Measurements from ENCODE around the gene UBE2V1. TPM values are rescaled to one million over a fixed set of nuclear protein-coding genes. Genes with fewer than 3 reads are reported as not detected.

Gene UBE2V1
- total and polyA plus RNA-seq, 2 experiments from 2014 or later = 64.0 to 112 TPM

- H3K27ac ChIP-seq = no peak overlapping the region
- no peaks in the 10 kb centered on the region for H3K27me3 ChIP-seq
- no peak overlapping the region for H3K4me2 ChIP-seq
- WGBS (ENCODE audit: low lambda C conversion rate, missing lambda C conversion rate) = 94% methylated on average over 6 of the region's 6 CpGs
- TF ChIP-seq EZH2phosphoT487 (IDR thresholded peaks at IDR 0.05; ENCODE audit: low read depth, severe bottlenecking, unreplicated experiment) = no peak
- TF ChIP-seq, protein P1, sequence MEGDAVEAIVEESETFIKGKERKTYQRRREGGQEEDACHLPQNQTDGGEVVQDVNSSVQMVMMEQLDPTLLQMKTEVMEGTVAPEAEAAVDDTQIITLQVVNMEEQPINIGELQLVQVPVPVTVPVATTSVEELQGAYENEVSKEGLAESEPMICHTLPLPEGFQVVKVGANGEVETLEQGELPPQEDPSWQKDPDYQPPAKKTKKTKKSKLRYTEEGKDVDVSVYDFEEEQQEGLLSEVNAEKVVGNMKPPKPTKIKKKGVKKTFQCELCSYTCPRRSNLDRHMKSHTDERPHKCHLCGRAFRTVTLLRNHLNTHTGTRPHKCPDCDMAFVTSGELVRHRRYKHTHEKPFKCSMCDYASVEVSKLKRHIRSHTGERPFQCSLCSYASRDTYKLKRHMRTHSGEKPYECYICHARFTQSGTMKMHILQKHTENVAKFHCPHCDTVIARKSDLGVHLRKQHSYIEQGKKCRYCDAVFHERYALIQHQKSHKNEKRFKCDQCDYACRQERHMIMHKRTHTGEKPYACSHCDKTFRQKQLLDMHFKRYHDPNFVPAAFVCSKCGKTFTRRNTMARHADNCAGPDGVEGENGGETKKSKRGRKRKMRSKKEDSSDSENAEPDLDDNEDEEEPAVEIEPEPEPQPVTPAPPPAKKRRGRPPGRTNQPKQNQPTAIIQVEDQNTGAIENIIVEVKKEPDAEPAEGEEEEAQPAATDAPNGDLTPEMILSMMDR (IDR thresholded peaks at IDR 0.05; ENCODE audit: poor library complexity) = no peak
- TF ChIP-seq EZH2 (IDR thresholded peaks at IDR 0.05; ENCODE audit: borderline replicate concordance) = no peak
- no peak for DNase-seq (ENCODE audit: low spot score)
- H3K79me2 ChIP-seq = peaks cover 70% of the 10 kb centered on the region
- peaks cover 4% of the 10 kb centered on the region for H3K4me1 ChIP-seq (ENCODE audit: insufficient read depth)
- H3K9me3 ChIP-seq (ENCODE audit: low read depth) = no peaks in the 10 kb centered on the region
- H3K9me2 ChIP-seq (replicated peaks; ENCODE audit: insufficient read depth) = no peaks in the 10 kb centered on the region
- peaks cover 7% of the 10 kb centered on the region for H4K20me1 ChIP-seq (ENCODE audit: insufficient read depth, poor library complexity, severe bottlenecking)
- no peak overlapping the region for H3K4me3 ChIP-seq
- no peaks in the 10 kb centered on the region for H3K36me3 ChIP-seq (replicated peaks; ENCODE audit: insufficient read depth, low read depth)
- H2AFZ ChIP-seq = no peak overlapping the region
Measured at GRCh38 chr20:50141018-50141675, 28.2 kb upstream of the UBE2V1 start.

GRCh38 chr20:50140339-50140859 lies 27.4 kb upstream of the UBE2V1 start:
- Histone ChIP-seq H3K36me3 (replicated peaks; ENCODE audit: insufficient read depth, low read depth) (no peaks in the 10 kb centered on the region), H3K4me2 (no peak overlapping the region), H3K27ac (no peak overlapping the region), H3K79me2 (peaks cover 68% of the 10 kb centered on the region), H3K9me3 (ENCODE audit: low read depth) (no peaks in the 10 kb centered on the region), H3K4me3 (no peak overlapping the region), H2AFZ (no peak overlapping the region), H4K20me1 (ENCODE audit: insufficient read depth, poor library complexity, severe bottlenecking) (peaks cover 7% of the 10 kb centered on the region), H3K9me2 (replicated peaks; ENCODE audit: insufficient read depth) (no peaks in the 10 kb centered on the region), H3K4me1 (ENCODE audit: insufficient read depth) (peaks cover 4% of the 10 kb centered on the region), H3K27me3 (no peaks in the 10 kb centered on the region)
- no peak for DNase-seq (ENCODE audit: low spot score)
- WGBS (ENCODE audit: low lambda C conversion rate, missing lambda C conversion rate) = 94% methylated on average over 11 of the region's 11 CpGs
- no peak for TF ChIP-seq EZH2phosphoT487 (IDR thresholded peaks at IDR 0.05; ENCODE audit: low read depth, severe bottlenecking, unreplicated experiment)
- TF ChIP-seq, protein P1 (IDR thresholded peaks at IDR 0.05; ENCODE audit: poor library complexity) = no peak
- TF ChIP-seq EZH2 (IDR thresholded peaks at IDR 0.05; ENCODE audit: borderline replicate concordance) = no peak

DNA sequence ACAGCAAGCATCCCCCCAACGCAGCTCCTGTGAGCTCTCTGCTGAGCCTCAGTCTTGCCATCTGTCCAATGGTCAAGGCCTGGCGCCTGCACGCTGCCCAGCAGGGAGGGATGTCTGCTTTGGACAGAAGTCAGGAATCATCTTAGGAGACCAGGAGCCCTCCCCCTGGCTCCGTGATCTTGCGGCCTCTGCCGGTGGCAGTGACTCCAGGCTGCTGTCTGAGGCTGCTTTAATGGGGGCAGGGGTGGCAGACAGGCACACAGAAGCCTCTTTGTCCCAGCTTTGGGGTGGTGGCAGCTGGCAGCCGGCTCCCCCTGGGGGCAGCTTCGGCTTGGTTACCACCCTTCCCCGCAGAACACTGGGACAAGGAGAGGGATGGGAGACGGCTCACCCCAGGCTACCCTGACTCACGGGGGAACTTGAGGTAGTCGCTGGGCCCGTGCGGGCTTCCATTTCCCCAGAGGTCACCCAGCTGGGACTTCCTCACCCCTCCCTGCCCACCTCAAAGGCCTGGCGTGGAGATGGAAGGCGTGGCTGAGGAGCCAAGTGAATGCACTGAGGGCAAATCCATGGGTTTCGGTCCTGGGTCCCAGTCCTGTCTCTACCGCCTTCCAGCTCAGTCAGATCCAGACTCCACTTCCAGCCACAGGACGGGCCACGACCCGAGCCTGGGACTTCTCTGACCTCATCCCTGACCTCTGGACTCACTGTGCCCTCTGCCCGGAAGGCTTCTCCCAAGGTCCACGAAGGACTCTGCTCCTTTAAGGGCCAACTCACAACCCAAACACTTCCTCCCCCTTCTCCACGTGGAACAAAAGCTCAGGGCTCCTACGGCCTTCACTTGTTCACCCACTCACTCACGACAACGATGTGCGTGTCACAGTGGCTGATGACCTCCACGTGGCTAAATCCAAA lies 25.8 kb upstream of the UBE2V1 start:
- Histone ChIP-seq H3K79me2 (peaks cover 63% of the 10 kb centered on the region), H3K4me2 (no peak overlapping the region), H3K4me3 (no peak overlapping the region), H4K20me1 (ENCODE audit: insufficient read depth, poor library complexity, severe bottlenecking) (peaks cover 2% of the 10 kb centered on the region), H3K4me1 (ENCODE audit: insufficient read depth) (no peaks in the 10 kb centered on the region), H3K27me3 (no peaks in the 10 kb centered on the region), H3K9me2 (replicated peaks; ENCODE audit: insufficient read depth) (no peaks in the 10 kb centered on the region), H3K27ac (no peak overlapping the region), H3K36me3 (replicated peaks; ENCODE audit: insufficient read depth, low read depth) (no peaks in the 10 kb centered on the region), H3K9me3 (ENCODE audit: low read depth) (no peaks in the 10 kb centered on the region), H2AFZ (no peak overlapping the region)
- TF ChIP-seq EZH2 (IDR thresholded peaks at IDR 0.05; ENCODE audit: borderline replicate concordance) (no peak), EZH2phosphoT487 (IDR thresholded peaks at IDR 0.05; ENCODE audit: low read depth, severe bottlenecking, unreplicated experiment) (no peak)
- TF ChIP-seq, protein P1 (IDR thresholded peaks at IDR 0.05; ENCODE audit: poor library complexity) = no peak
- DNase-seq (ENCODE audit: low spot score) = no peak
- 83% methylated on average over 29 of the region's 29 CpGs for WGBS (ENCODE audit: low lambda C conversion rate, missing lambda C conversion rate)
